HFF-Myc (cell line): ENCODE results near the gene SEMA6A.

ENCODE experiments used
- DNase-seq: peaks from one replicate; pipeline ENCODE4 v3.0.0-alpha.2; 2011; ENCODE audit warnings: low read depth; ENCODE audit errors: extremely low read depth
- H3K4me3 ChIP-seq: replicated peaks from 2 replicates; pipeline ENCODE4 v1.5.1; 2011; ENCODE audit warnings: low read depth, mild to moderate bottlenecking, control low read depth, low read length
- TF ChIP-seq, protein P1 (sequence below): IDR thresholded peaks from 2 replicates; pipeline ENCODE4 v1.5.1; 2012; ENCODE audit warnings: mild to moderate bottlenecking, low read depth, low read length, control low read depth; ENCODE audit errors: missing control alignments

Gene SEMA6A

GRCh38 chr5:116572350-116573278 is 2.0 kb downstream of the SEMA6A start:
- H3K4me3 ChIP-seq, result no peak overlapping the region
- DNase-seq, result no peak
- TF ChIP-seq, protein P1, sequence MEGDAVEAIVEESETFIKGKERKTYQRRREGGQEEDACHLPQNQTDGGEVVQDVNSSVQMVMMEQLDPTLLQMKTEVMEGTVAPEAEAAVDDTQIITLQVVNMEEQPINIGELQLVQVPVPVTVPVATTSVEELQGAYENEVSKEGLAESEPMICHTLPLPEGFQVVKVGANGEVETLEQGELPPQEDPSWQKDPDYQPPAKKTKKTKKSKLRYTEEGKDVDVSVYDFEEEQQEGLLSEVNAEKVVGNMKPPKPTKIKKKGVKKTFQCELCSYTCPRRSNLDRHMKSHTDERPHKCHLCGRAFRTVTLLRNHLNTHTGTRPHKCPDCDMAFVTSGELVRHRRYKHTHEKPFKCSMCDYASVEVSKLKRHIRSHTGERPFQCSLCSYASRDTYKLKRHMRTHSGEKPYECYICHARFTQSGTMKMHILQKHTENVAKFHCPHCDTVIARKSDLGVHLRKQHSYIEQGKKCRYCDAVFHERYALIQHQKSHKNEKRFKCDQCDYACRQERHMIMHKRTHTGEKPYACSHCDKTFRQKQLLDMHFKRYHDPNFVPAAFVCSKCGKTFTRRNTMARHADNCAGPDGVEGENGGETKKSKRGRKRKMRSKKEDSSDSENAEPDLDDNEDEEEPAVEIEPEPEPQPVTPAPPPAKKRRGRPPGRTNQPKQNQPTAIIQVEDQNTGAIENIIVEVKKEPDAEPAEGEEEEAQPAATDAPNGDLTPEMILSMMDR, result no peak

- DNase-seq, result no peak
- H3K4me3 ChIP-seq, result no peak overlapping the region
- TF ChIP-seq, protein P1, result no peak
Observed at GRCh38 chr5:116571568-116572349, 2.9 kb downstream of the SEMA6A start.

DNA sequence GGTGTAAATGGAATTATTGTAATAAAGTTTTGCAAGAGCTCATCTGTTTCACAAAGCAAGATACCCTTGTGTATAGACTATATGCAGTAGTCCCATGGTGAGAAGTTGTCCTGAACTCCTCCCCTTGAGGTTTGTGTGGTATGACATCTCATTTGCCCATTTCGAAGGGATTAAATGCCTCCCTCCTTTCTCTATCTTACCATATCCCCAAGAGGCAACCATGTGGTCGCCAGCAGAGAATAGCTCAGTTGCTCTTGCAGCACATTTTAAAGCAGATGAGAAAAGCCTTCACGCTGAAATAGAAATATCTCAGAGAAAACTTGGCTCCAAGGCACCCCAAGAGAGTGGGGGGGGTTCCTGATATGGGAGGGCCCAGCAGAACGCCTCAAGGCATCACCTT is 4.6 kb downstream of the SEMA6A start:
- no peak for DNase-seq
- TF ChIP-seq, protein P1, result no peak
- no peak overlapping the region for H3K4me3 ChIP-seq

- DNase-seq, result no peak
- no peak overlapping the region for H3K4me3 ChIP-seq
- TF ChIP-seq, protein P1, result no peak
Observed at GRCh38 chr5:116567106-116567505, 7.5 kb downstream of the SEMA6A start.

GRCh38 chr5:116566251-116566650 is 8.4 kb downstream of the SEMA6A start:
- TF ChIP-seq, protein P1, result no peak
- DNase-seq, result no peak
- no peak overlapping the region for H3K4me3 ChIP-seq

GRCh38 chr5:116564756-116565490 is 9.7 kb downstream of the SEMA6A start:
- DNase-seq, result no peak

More at GRCh38 chr5:116564756-116565490, 9.7 kb downstream of the SEMA6A start:
- no peak overlapping the region for H3K4me3 ChIP-seq
- TF ChIP-seq, protein P1, result no peak
